Tibial nerve (tissue), 4 donors: ENCODE data around the gene POU6F2. TPM values are rescaled to one million over a fixed set of nuclear protein-coding genes. Genes with fewer than 3 reads are reported as not detected.

Experiments used
- DNase-seq, 2 donors: peaks; one replicate each; pipeline ENCODE4 v3.0.0-alpha.2; 2019; ENCODE audit warnings: low spot score in 2 of 2
- H3K27ac ChIP-seq, 4 donors: fragments of 200-600 bp; sonication (generic) in 3 of 4; one replicate each; pipeline ENCODE4 v1.5.1; 2017 to 2019; ENCODE audit warnings: mild to moderate bottlenecking in 1 of 4
- H3K27me3 ChIP-seq, 2 donors: fragments of 200-600 bp; sonication (generic) in 1 of 2; one replicate each; pipeline versions ENCODE4 v1.5.1 to v1.6.0; 2017 to 2019
- H3K36me3 ChIP-seq, 3 donors: fragments of 200-600 bp; sonication (generic); one replicate each; pipeline ENCODE4 v1.5.1; 2018 to 2019
- H3K4me1 ChIP-seq, 4 donors: fragments of 200-600 bp; sonication (generic) in 3 of 4; one replicate each; pipeline ENCODE4 v1.5.1; 2017 to 2019
- H3K4me3 ChIP-seq, 4 donors: fragments of 200-600 bp; sonication (generic) in 3 of 4; one replicate each; pipeline ENCODE4 v1.5.1; 2017 to 2019; ENCODE audit warnings: mild to moderate bottlenecking in 1 of 4, moderate library complexity in 1 of 4
- H3K9me3 ChIP-seq, 4 donors: fragments of 200-600 bp; sonication (generic) in 3 of 4; one replicate each; pipeline ENCODE4 v1.5.1; 2017 to 2019
- EP300 ChIP-seq, 2 donors: sonication (generic); formaldehyde crosslinking; IDR thresholded peaks; one replicate each; pipeline ENCODE4 v1.6.1; 2017; ENCODE audit warnings: antibody characterized with exemption in 2 of 2, mild to moderate bottlenecking in 1 of 2
- POLR2A ChIP-seq, 2 donors: fragments of 450-650 bp; IDR thresholded peaks; one replicate each; pipeline ENCODE4 v1.6.1; 2017; ENCODE audit warnings: antibody characterized with exemption in 2 of 2, mild to moderate bottlenecking in 2 of 2, moderate library complexity in 2 of 2
- WGBS, 2 donors: methylation state at CpG; one replicate each; pipeline ENCODE4 v1.1.5; 2018; 5-methylcytosine and 5-hydroxymethylcytosine counted together
- total RNA-seq, 4 donors: library from RNA; depleted of rRNA; stranded (reverse); fragments of >200 nt; gene quantifications; one replicate each; pipeline ENCODE4 v1.1.0, GENCODE V29; 2016
- TF ChIP-seq, protein P1 (sequence below), 5 experiments: fragments of 200-600 bp in 3 of 5; fragments of 450-650 bp in 2 of 5; sonication (generic) in 3 of 5; IDR thresholded peaks; one replicate each; pipeline ENCODE4 v1.5.1; 2016 to 2019; ENCODE audit warnings: antibody characterized with exemption in 5 of 5, mild to moderate bottlenecking in 3 of 5, moderate library complexity in 2 of 5

POU6F2 gene
- total RNA-seq, 4 donors from 2014 or later, result 0.21 to 1.8 (median 1.3) TPM

DNA sequence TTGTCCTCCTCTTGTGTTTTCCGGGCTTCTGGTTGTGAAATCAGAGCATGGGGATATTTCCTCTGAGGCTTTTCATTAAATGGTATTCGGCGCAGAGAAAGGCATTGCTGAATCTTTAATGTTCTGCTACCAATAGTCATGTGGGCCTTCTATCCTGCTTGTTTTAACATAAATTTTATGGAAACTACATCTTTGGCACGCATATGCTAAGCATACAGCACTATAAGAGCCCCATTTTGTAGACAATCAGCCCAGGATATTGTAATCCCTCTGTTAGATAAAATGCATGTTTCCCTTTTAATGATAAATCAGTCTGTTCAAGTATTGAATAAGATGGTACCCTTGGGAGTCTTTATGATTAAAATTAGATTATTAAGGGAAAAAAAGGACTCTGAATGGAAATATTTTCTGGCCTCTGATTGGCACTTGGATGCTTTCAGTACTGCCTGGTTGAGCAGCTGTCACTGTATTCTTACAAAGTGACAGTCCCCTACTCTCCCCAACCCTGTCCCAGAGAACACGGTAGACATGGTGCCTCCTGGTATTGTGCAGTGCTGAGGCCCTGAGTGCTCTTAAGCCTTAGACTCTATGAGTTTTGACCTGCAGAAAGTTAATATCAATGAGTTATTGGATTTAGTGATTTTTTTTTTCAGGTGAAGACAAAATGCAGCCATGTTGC lies 256.3 kb downstream of the POU6F2 start:
- no peak overlapping the region for H3K27ac ChIP-seq
- DNase-seq, result no peak
- 64 to 65% methylated on average over 5 of the region's 5 CpGs for WGBS, 2 donors
- H3K4me3 ChIP-seq, result no peak overlapping the region
- H3K27me3 ChIP-seq, result no peaks in the 10 kb centered on the region
- H3K36me3 ChIP-seq, result no peaks in the 10 kb centered on the region
- H3K4me1 ChIP-seq, result no peaks in the 10 kb centered on the region
- H3K9me3 ChIP-seq, result no peaks in the 10 kb centered on the region
- TF ChIP-seq EP300 (IDR thresholded peaks at IDR 0.05), result no peak
- TF ChIP-seq, protein P1, sequence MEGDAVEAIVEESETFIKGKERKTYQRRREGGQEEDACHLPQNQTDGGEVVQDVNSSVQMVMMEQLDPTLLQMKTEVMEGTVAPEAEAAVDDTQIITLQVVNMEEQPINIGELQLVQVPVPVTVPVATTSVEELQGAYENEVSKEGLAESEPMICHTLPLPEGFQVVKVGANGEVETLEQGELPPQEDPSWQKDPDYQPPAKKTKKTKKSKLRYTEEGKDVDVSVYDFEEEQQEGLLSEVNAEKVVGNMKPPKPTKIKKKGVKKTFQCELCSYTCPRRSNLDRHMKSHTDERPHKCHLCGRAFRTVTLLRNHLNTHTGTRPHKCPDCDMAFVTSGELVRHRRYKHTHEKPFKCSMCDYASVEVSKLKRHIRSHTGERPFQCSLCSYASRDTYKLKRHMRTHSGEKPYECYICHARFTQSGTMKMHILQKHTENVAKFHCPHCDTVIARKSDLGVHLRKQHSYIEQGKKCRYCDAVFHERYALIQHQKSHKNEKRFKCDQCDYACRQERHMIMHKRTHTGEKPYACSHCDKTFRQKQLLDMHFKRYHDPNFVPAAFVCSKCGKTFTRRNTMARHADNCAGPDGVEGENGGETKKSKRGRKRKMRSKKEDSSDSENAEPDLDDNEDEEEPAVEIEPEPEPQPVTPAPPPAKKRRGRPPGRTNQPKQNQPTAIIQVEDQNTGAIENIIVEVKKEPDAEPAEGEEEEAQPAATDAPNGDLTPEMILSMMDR (IDR thresholded peaks at IDR 0.05), result no peak
- no peak for TF ChIP-seq POLR2A (IDR thresholded peaks at IDR 0.05)

DNA sequence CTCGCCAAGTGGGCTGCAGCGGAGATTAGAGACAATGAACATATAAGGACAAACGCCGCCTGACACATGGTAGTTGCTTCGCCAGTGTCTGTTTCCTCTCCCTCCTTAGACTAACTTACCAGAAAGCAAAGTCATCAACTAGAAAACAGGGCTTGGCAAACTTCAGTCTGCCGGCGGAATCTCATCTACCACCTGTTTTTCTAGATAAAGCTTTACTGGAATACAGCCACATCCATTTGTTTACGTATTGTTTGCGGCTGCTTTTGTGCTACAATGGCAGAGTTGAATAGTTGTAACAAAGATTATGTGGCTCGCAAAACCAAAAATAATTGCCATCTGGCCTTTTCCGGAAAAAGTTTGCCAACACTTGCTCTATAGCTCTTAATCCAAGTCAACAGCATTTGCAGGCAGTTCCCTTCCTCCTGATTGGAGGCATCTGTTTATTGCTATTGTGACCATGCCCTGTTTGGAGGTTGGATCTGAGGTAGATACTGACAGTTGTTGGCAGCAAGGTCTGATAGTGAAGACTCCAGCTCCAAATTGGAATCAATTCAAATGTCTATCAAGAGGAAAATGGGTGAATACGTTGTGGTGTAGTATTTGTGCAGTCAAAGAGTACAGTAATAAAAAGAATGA lies 260.6 kb downstream of the POU6F2 start:
- no peak overlapping the region for H3K27ac ChIP-seq
- H3K4me1 ChIP-seq, result no peaks in the 10 kb centered on the region
- no peaks in the 10 kb centered on the region for H3K36me3 ChIP-seq
- no peak overlapping the region for H3K4me3 ChIP-seq
- WGBS, 2 donors, result 81 to 84% methylated on average over 12 of the region's 12 CpGs
- H3K9me3 ChIP-seq, result peaks cover 0 to 5% (median 0%) of the 10 kb centered on the region in 4 donors
- DNase-seq, result no peak
- H3K27me3 ChIP-seq, result no peaks in the 10 kb centered on the region
- TF ChIP-seq, protein P1 (IDR thresholded peaks at IDR 0.05), result no peak
- TF ChIP-seq POLR2A (IDR thresholded peaks at IDR 0.05) (no peak), EP300 (IDR thresholded peaks at IDR 0.05) (no peak)

DNA sequence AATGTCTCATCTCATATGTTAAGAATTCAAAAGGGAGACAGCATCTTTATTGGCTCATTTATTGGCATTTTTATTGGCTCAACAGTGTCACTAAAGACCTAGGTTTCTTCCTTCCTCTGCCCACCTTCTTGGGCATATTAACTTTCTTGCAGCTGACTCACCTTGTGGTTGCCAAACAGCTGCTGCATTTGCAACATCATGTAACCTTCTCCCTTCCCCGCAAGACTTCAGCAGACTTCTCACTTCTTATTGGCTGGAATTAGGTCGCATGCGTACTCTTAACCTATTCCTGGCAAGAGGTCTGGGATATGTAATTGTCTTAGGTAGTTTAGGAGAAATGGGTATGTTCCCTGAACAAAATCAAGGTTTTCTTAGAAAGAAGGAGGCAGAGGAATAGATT lies 263.2 kb downstream of the POU6F2 start:
- H3K4me1 ChIP-seq, result no peaks in the 10 kb centered on the region
- H3K9me3 ChIP-seq, result peaks cover 0 to 5% (median 0%) of the 10 kb centered on the region in 4 donors
- H3K36me3 ChIP-seq, result no peaks in the 10 kb centered on the region
- TF ChIP-seq POLR2A (IDR thresholded peaks at IDR 0.05), result no peak
- no peak for TF ChIP-seq EP300 (IDR thresholded peaks at IDR 0.05)
- TF ChIP-seq, protein P1 (IDR thresholded peaks at IDR 0.05), result no peak
- no peak overlapping the region for H3K27ac ChIP-seq
- 72 to 79% methylated on average over 3 of the region's 3 CpGs for WGBS, 2 donors
- H3K4me3 ChIP-seq, result no peak overlapping the region
- H3K27me3 ChIP-seq, result no peaks in the 10 kb centered on the region
- no peak for DNase-seq

DNA sequence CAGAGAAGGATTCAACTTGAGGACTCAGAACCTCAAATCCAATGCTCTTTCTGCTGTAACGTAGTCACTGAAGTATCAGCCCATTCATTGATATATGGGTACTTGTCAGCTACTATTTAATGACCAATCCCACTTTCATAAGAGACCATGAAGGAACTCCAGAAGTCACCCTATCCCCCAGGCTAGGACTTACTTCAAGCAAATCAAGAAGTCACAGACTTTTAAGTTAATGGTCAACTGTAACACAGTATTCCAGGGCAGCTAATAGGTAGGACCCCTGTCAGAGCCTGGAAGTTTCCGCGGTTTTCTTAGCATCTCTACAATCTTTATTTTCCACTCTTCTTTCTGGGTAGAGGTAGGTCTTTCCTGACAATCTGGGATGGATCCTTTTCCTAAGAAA lies 269.9 kb downstream of the POU6F2 start:
- Histone ChIP-seq H3K36me3 (no peaks in the 10 kb centered on the region), H3K4me1 (peaks cover 0 to 3% (median 0%) of the 10 kb centered on the region in 4 donors), H3K9me3 (peaks cover 0 to 1% (median 0%) of the 10 kb centered on the region in 4 donors), H3K4me3 (no peak overlapping the region), H3K27me3 (no peaks in the 10 kb centered on the region), H3K27ac (no peak overlapping the region)
- TF ChIP-seq EP300 (IDR thresholded peaks at IDR 0.05) (no peak), POLR2A (IDR thresholded peaks at IDR 0.05) (no peak)
- TF ChIP-seq, protein P1 (IDR thresholded peaks at IDR 0.05), result no peak
- no peak for DNase-seq
- WGBS, 2 donors, result 70 to 84% methylated on average over 3 of the region's 3 CpGs

DNA sequence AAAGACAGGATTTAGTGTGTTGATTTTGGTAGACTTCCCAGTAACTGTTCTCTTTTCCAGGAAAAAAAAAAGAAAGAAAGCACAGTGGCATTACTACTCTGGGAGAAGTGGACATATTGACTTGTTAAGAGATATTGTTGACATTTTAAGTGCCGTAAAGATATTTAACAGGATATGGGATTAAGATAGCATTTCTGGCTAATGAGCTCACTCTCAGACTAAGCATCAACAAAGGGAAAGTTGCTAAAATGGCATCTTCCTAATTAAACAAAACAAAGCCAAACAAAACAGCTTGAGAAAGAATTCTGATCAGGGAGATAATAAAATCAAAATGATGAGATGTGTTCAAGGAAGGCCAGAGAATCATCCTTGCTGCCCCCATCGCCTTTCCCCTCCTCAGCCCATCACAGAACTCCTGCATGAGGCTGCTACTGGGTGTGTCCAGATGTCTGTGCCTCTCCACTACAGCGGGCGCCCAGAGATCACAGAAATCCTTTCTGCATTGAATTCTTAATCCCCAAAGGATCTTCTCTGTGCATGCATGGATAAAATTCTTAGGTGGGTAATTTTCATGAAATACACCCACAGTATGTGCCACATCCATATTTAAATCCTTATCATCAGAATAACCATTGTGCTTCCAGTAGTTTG lies 270.5 kb downstream of the POU6F2 start:
- no peak overlapping the region for H3K4me3 ChIP-seq
- H3K9me3 ChIP-seq, result no peaks in the 10 kb centered on the region
- H3K36me3 ChIP-seq, result no peaks in the 10 kb centered on the region
- TF ChIP-seq, protein P1 (IDR thresholded peaks at IDR 0.05), result no peak
- TF ChIP-seq POLR2A (IDR thresholded peaks at IDR 0.05) (no peak), EP300 (IDR thresholded peaks at IDR 0.05) (no peak)
- no peak overlapping the region for H3K27ac ChIP-seq
- DNase-seq, result no peak
- WGBS, 2 donors, result 59 to 75% methylated on average over 4 of the region's 4 CpGs
- no peaks in the 10 kb centered on the region for H3K27me3 ChIP-seq
- peaks cover 0 to 3% (median 0%) of the 10 kb centered on the region in 4 donors for H3K4me1 ChIP-seq
